Measurements from ENCODE around the gene IMMP1L.

IMMP1L gene

GRCh38 chr11:31474083-31474482, 35.3 kb downstream of the IMMP1L start:
- DNase-seq (ENCODE audit: low read depth): no peak

- no peak for DNase-seq (ENCODE audit: low read depth)
Measured at GRCh38 chr11:31464436-31464835, 45.0 kb downstream of the IMMP1L start.

- no peak for DNase-seq (ENCODE audit: low read depth)
Measured at GRCh38 chr11:31455177-31455576, 54.2 kb downstream of the IMMP1L start.

- DNase-seq (ENCODE audit: low read depth): no peak
Measured at GRCh38 chr11:31450841-31451240, 58.6 kb downstream of the IMMP1L start.

GRCh38 chr11:31449040-31449439, 60.4 kb downstream of the IMMP1L start:
- DNase-seq (ENCODE audit: low read depth): no peak

- no peak for DNase-seq (ENCODE audit: low read depth)
Measured at GRCh38 chr11:31445621-31446020, 63.8 kb downstream of the IMMP1L start.

- DNase-seq (ENCODE audit: low read depth): no peak
Measured at GRCh38 chr11:31443802-31444201, 65.6 kb downstream of the IMMP1L start.

GRCh38 chr11:31442086-31442485, 67.3 kb downstream of the IMMP1L start:
- DNase-seq (ENCODE audit: low read depth): no peak

- no peak for DNase-seq (ENCODE audit: low read depth)
Measured at GRCh38 chr11:31441296-31441695, 68.1 kb downstream of the IMMP1L start.

- no peak for DNase-seq (ENCODE audit: low read depth)
Measured at GRCh38 chr11:31437742-31438435, 71.5 kb downstream of the IMMP1L start.

GRCh38 chr11:31433851-31434250, 75.6 kb downstream of the IMMP1L start:
- no peak for DNase-seq (ENCODE audit: low read depth)

- no peak for DNase-seq (ENCODE audit: low read depth)
Measured at GRCh38 chr11:31424652-31425051, 84.8 kb downstream of the IMMP1L start.

GRCh38 chr11:31422703-31423102, 86.7 kb downstream of the IMMP1L start:
- no peak for DNase-seq (ENCODE audit: low read depth)

- no peak for DNase-seq (ENCODE audit: low read depth)
Measured at GRCh38 chr11:31421820-31422219, 87.6 kb downstream of the IMMP1L start.

- DNase-seq (ENCODE audit: low read depth): no peak
Measured at GRCh38 chr11:31419669-31420068, 89.8 kb downstream of the IMMP1L start.

- no peak for DNase-seq (ENCODE audit: low read depth)
Measured at GRCh38 chr11:31419138-31419537, 90.3 kb downstream of the IMMP1L start.

GRCh38 chr11:31417816-31418215, 91.6 kb downstream of the IMMP1L start:
- DNase-seq (ENCODE audit: low read depth): no peak

GRCh38 chr11:31417357-31417756, 92.1 kb downstream of the IMMP1L start:
- DNase-seq (ENCODE audit: low read depth): no peak

GRCh38 chr11:31415435-31415834, 94.0 kb downstream of the IMMP1L start:
- DNase-seq (ENCODE audit: low read depth): no peak

- DNase-seq (ENCODE audit: low read depth): no peak
Measured at GRCh38 chr11:31414338-31414737, 95.1 kb downstream of the IMMP1L start.

- DNase-seq (ENCODE audit: low read depth): no peak
Measured at GRCh38 chr11:31412946-31413345, 96.5 kb downstream of the IMMP1L start.

- no peak for DNase-seq (ENCODE audit: low read depth)
Measured at GRCh38 chr11:31408201-31408600, 101.2 kb downstream of the IMMP1L start.

- DNase-seq (ENCODE audit: low read depth): no peak
Measured at GRCh38 chr11:31404614-31405013, 104.8 kb downstream of the IMMP1L start.

GRCh38 chr11:31397239-31397834, 112.1 kb downstream of the IMMP1L start:
- no peak for DNase-seq (ENCODE audit: low read depth)

Measured in activated T-helper 9 cell treated with anti-CD3 and anti-CD28 coated beads, Interleukin-2, amount 50 U/mL, for 16 hours (primary cell).